SH-SY5Y (cell line): ENCODE results near the gene ZNF783.

ENCODE experiments used
- GATA2 ChIP-seq: IDR thresholded peaks from 2 replicates; pipeline ENCODE4 v1.6.1; 2011; ENCODE audit warnings: mild to moderate bottlenecking, low read depth, low read length
- GATA3 ChIP-seq: IDR thresholded peaks from 2 replicates; pipeline ENCODE4 v1.6.1; 2011; ENCODE audit warnings: low read depth, mild to moderate bottlenecking, low read length, moderate library complexity

DNA sequence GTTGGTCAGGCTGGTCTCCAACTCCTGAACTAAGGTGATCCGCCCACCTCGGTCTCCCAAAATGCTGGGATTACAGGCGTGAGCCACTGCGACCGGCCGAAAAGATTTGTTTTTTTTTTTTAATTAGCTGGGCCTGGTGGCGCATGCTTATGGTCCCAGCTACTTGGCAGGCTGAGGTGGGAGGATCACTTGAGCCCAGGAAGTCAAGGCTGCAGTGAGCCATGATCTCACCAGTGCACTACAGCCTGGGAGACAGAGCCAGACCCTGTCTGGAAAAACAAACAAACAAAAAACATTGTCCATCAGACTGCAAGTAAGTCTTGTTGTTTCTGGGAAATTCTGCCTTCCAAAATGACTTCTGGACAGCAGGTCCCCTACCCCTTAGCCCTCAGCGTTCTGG, 38.8 kb upstream of the ZNF783 start:
- TF ChIP-seq GATA3 (no peak), GATA2 (no peak)
